ENCODE results near the gene OPN1MW3. TPM values are rescaled to one million over a fixed set of nuclear protein-coding genes. Genes with fewer than 3 reads are reported as not detected.
"Not testable (repeated sequence)": the region's sequence is repeated elsewhere in the genome, so short reads cannot be mapped to it uniquely, and the experiment has no call there.

Gene OPN1MW3
- total RNA-seq, 1 experiment from 2014 or later: not detected

DNA sequence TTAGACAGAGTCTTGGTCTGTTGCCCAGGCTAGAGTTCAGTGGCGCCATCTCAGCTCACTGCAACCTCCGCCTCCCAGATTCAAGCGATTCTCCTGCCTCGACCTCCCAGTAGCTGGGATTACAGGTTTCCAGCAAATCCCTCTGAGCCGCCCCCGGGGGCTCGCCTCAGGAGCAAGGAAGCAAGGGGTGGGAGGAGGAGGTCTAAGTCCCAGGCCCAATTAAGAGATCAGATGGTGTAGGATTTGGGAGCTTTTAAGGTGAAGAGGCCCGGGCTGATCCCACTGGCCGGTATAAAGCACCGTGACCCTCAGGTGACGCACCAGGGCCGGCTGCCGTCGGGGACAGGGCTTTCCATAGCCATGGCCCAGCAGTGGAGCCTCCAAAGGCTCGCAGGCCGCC is 37.9 kb upstream of the OPN1MW3 start, which contains the start of gene OPN1MW2:
Gene OPN1MW2, plus strand, starts transcription at position 301 of the 400 bp plus-strand sequence. Its CDS starts 60 bp downstream, at position 361.
- H3K4me1 ChIP-seq (ENCODE audit: insufficient read depth, low read length); H3K4me3 Mint-ChIP-seq; H2BK5ac ChIP-seq (ENCODE audit: insufficient read length, low read length); H3K36me3 Mint-ChIP-seq (ENCODE audit: insufficient read depth in 1 of 3, low read depth in 3 of 3); H3K18ac ChIP-seq (ENCODE audit: insufficient read length, low read depth, low read length); H2BK12ac ChIP-seq (ENCODE audit: insufficient read length, low read depth, low read length); H2AFZ ChIP-seq (ENCODE audit: low read length); H3K56ac ChIP-seq (ENCODE audit: insufficient read length, low read depth, low read length); H4K20me1 ChIP-seq (ENCODE audit: control insufficient read depth, insufficient read depth, insufficient read length); H4K91ac ChIP-seq (ENCODE audit: insufficient read length, low read depth, low read length); H3K4ac ChIP-seq (ENCODE audit: low read depth, low read length); H3K27ac ChIP-seq (ENCODE audit: insufficient read length, low read depth, low read length); H3T11ph ChIP-seq (ENCODE audit: low read length); H2BK20ac ChIP-seq (ENCODE audit: low read depth, low read length, poor library complexity, severe bottlenecking); H3K27me3 ChIP-seq (ENCODE audit: insufficient read depth, low read length); H3K4me1 Mint-ChIP-seq; DNase-seq; H3K27me3 Mint-ChIP-seq (ENCODE audit: low read depth); H3K79me1 ChIP-seq (ENCODE audit: insufficient read depth, low read depth, low read length, poor library complexity, severe bottlenecking); H3K9me3 ChIP-seq (ENCODE audit: control insufficient read depth, low read depth, low read length); H3K9me3 Mint-ChIP-seq; H3K27ac Mint-ChIP-seq; H2BK15ac ChIP-seq (ENCODE audit: low read depth, low read length); H3K9ac ChIP-seq (ENCODE audit: extremely low read depth, insufficient read length, low read length); H3K23me2 ChIP-seq (ENCODE audit: insufficient read length, low read depth, low read length, poor library complexity, severe bottlenecking); H2AK5ac ChIP-seq (ENCODE audit: insufficient read length, low read length); H4K8ac ChIP-seq (replicated peaks; ENCODE audit: insufficient read length, low read depth, low read length); H3K23ac ChIP-seq (ENCODE audit: insufficient read length, low read depth, low read length); H3K79me2 ChIP-seq (ENCODE audit: insufficient read depth, low read length); H3K14ac ChIP-seq (ENCODE audit: insufficient read depth, low read length); H2BK120ac ChIP-seq (ENCODE audit: low read depth, low read length, poor library complexity, severe bottlenecking); H3K4me2 ChIP-seq (ENCODE audit: insufficient read depth, insufficient read length, low read length); H4K5ac ChIP-seq (ENCODE audit: insufficient read length, low read depth, low read length): not testable (repeated sequence)
- no CpG with 5 or more reads among the region's 16 CpGs for WGBS (ENCODE audit: extremely low coverage, insufficient read length, low lambda C conversion rate)

- not testable (repeated sequence) for H4K91ac ChIP-seq (ENCODE audit: insufficient read length, low read depth, low read length); H4K5ac ChIP-seq (ENCODE audit: insufficient read length, low read depth, low read length); H2BK5ac ChIP-seq (ENCODE audit: insufficient read length, low read length); H3K18ac ChIP-seq (ENCODE audit: insufficient read length, low read depth, low read length); H3K23me2 ChIP-seq (ENCODE audit: insufficient read length, low read depth, low read length, poor library complexity, severe bottlenecking); H3K9me3 Mint-ChIP-seq; H3T11ph ChIP-seq (ENCODE audit: low read length); H3K4me3 Mint-ChIP-seq; H4K20me1 ChIP-seq (ENCODE audit: control insufficient read depth, insufficient read depth, insufficient read length); H2BK15ac ChIP-seq (ENCODE audit: low read depth, low read length); H3K4me1 ChIP-seq (ENCODE audit: insufficient read depth, low read length); H3K9ac ChIP-seq (ENCODE audit: extremely low read depth, insufficient read length, low read length); H3K23ac ChIP-seq (ENCODE audit: insufficient read length, low read depth, low read length); H3K56ac ChIP-seq (ENCODE audit: insufficient read length, low read depth, low read length); H2BK12ac ChIP-seq (ENCODE audit: insufficient read length, low read depth, low read length); H3K27me3 ChIP-seq (ENCODE audit: insufficient read depth, low read length); H4K8ac ChIP-seq (replicated peaks; ENCODE audit: insufficient read length, low read depth, low read length); H3K4ac ChIP-seq (ENCODE audit: low read depth, low read length); H3K79me2 ChIP-seq (ENCODE audit: insufficient read depth, low read length); H3K36me3 Mint-ChIP-seq (ENCODE audit: insufficient read depth in 1 of 3, low read depth in 3 of 3); H3K4me1 Mint-ChIP-seq; H3K27ac ChIP-seq (ENCODE audit: insufficient read length, low read depth, low read length); H3K79me1 ChIP-seq (ENCODE audit: insufficient read depth, low read depth, low read length, poor library complexity, severe bottlenecking); H3K27me3 Mint-ChIP-seq (ENCODE audit: low read depth); H2BK20ac ChIP-seq (ENCODE audit: low read depth, low read length, poor library complexity, severe bottlenecking); H3K9me3 ChIP-seq (ENCODE audit: control insufficient read depth, low read depth, low read length); H2AK5ac ChIP-seq (ENCODE audit: insufficient read length, low read length); DNase-seq; H2BK120ac ChIP-seq (ENCODE audit: low read depth, low read length, poor library complexity, severe bottlenecking); H3K4me2 ChIP-seq (ENCODE audit: insufficient read depth, insufficient read length, low read length); H2AFZ ChIP-seq (ENCODE audit: low read length); H3K14ac ChIP-seq (ENCODE audit: insufficient read depth, low read length); H3K27ac Mint-ChIP-seq
- WGBS (ENCODE audit: extremely low coverage, insufficient read length, low lambda C conversion rate): no CpG with 5 or more reads among the region's 6 CpGs
Measured at GRCh38 chrX:154225292-154225691, 32.1 kb upstream of the OPN1MW3 start.
